ENCODE data around the gene HOXB3. TPM values are rescaled to one million over a fixed set of nuclear protein-coding genes. Genes with fewer than 3 reads are reported as not detected.

Gene HOXB3
- total RNA-seq, 1 experiment from 2014 or later: 151 TPM

DNA sequence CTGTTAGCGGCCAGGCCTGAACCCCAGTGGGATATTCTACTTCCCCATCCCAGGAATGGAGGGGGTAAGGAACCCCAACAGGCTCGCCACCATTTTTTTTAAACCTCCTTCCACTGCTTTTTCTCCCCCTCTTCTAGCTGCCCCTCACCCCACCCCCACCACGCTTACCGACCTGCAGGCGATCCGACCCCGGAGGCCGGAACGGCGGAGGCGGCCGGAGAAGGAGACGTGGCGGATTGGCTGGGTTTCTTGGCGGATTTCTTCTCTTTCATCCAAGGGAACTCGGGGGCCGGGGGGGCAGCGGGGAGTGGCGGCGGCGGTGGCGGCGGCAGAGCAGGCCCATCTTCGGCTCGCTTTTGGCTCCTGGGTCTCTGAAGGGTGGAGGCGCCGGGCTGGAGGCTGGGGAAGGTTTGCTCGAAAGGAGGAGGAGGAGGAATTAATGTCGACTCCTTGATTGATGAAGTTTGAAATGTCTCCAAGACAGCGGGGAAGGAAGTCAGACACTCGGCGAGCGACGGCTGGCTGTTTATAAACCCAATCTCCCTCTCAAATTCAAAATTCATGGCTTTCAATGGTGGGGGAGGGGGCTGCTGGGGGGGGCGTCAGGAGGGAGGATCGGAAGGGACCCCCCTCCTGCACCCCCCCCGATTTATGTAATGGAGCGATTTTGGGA lies 45.6 kb downstream of the HOXB3 start:
- H3K27ac Mint-ChIP-seq (ENCODE audit: unreplicated experiment): peak overlapping the region; percentile 83
- CTCF ChIA-PET: interaction anchor here (0.6 to 1.2 kb wide), 4 partner anchors 72 to 715 kb away, joined by 3 to 6 read pairs (median 4); no protein-coding TSS in a partner anchor

DNA sequence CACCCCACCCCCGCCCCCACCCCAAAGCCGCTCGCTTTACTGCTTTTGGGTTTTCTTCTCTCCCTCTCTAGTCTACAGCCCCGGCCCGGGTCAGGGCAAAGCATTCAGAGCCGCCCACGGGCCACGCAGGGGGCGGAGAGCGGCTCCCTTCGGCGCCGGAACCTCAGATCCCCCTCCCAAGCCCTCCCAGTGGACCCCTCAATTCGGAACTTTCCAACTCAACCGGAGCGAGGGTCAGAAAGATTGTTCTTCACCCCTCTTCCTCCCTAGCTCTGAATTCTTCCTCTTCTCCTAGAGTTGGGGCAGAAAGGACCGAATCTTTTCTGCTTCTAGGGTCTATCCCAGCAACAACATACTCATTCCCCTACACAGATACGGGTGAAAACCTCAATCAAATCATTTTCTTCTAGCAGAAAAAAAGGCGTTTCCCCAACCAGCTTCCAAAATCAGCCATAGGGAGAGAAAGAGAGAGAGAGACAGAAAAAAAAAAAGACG lies 46.1 kb downstream of the HOXB3 start:
- Mint-ChIP-seq H3K36me3 (ENCODE audit: insufficient read depth, unreplicated experiment) (peaks cover 72% of the 10 kb centered on the region), H3K27me3 (ENCODE audit: unreplicated experiment) (peaks cover 56% of the 10 kb centered on the region), H3K4me1 (ENCODE audit: low read depth, unreplicated experiment) (peaks cover 31% of the 10 kb centered on the region), H3K4me3 (ENCODE audit: low read depth, unreplicated experiment) (peak overlapping the region; percentile 68), H3K9me3 (ENCODE audit: low read depth, unreplicated experiment) (no peaks in the 10 kb centered on the region), H3K27ac (ENCODE audit: unreplicated experiment) (peak overlapping the region; percentile 83)
- DNase-seq: no peak
- no TSS peak for BruUV-seq (replicated peaks)
- CTCF ChIA-PET: interaction anchor here (0.6 to 1.2 kb wide), 6 partner anchors 12 to 716 kb away, joined by 3 to 6 read pairs (median 4); no protein-coding TSS in a partner anchor
- intact Hi-C loops (cut with micrococcal nuclease; ENCODE audit: unreplicated experiment): loop anchor here (5.0 kb wide), 3 partner anchors 33 to 52 kb away; partner anchors contain the start of gene HOXB4
- TF ChIP-seq, protein P1, sequence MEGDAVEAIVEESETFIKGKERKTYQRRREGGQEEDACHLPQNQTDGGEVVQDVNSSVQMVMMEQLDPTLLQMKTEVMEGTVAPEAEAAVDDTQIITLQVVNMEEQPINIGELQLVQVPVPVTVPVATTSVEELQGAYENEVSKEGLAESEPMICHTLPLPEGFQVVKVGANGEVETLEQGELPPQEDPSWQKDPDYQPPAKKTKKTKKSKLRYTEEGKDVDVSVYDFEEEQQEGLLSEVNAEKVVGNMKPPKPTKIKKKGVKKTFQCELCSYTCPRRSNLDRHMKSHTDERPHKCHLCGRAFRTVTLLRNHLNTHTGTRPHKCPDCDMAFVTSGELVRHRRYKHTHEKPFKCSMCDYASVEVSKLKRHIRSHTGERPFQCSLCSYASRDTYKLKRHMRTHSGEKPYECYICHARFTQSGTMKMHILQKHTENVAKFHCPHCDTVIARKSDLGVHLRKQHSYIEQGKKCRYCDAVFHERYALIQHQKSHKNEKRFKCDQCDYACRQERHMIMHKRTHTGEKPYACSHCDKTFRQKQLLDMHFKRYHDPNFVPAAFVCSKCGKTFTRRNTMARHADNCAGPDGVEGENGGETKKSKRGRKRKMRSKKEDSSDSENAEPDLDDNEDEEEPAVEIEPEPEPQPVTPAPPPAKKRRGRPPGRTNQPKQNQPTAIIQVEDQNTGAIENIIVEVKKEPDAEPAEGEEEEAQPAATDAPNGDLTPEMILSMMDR (IDR thresholded peaks at IDR 0.05; ENCODE audit: unreplicated experiment): no peak

More for the DNA sequence above, 45.6 kb downstream of the HOXB3 start:
- H3K4me3 Mint-ChIP-seq (ENCODE audit: low read depth, unreplicated experiment): peak overlapping the region; percentile 68
- H3K4me1 Mint-ChIP-seq (ENCODE audit: low read depth, unreplicated experiment): peaks cover 31% of the 10 kb centered on the region
- TSS peak; percentile 28 for BruUV-seq (replicated peaks)
- DNase-seq: peak; percentile 70
- intact Hi-C loops (cut with micrococcal nuclease; ENCODE audit: unreplicated experiment): loop anchor here (5.0 kb wide), 3 partner anchors 33 to 52 kb away; partner anchors contain the start of gene HOXB4
- H3K36me3 Mint-ChIP-seq (ENCODE audit: insufficient read depth, unreplicated experiment): peaks cover 77% of the 10 kb centered on the region
- TF ChIP-seq, protein P1 (IDR thresholded peaks at IDR 0.05; ENCODE audit: unreplicated experiment): no peak
- no peaks in the 10 kb centered on the region for H3K9me3 Mint-ChIP-seq (ENCODE audit: low read depth, unreplicated experiment)
- peaks cover 56% of the 10 kb centered on the region for H3K27me3 Mint-ChIP-seq (ENCODE audit: unreplicated experiment)

DNA sequence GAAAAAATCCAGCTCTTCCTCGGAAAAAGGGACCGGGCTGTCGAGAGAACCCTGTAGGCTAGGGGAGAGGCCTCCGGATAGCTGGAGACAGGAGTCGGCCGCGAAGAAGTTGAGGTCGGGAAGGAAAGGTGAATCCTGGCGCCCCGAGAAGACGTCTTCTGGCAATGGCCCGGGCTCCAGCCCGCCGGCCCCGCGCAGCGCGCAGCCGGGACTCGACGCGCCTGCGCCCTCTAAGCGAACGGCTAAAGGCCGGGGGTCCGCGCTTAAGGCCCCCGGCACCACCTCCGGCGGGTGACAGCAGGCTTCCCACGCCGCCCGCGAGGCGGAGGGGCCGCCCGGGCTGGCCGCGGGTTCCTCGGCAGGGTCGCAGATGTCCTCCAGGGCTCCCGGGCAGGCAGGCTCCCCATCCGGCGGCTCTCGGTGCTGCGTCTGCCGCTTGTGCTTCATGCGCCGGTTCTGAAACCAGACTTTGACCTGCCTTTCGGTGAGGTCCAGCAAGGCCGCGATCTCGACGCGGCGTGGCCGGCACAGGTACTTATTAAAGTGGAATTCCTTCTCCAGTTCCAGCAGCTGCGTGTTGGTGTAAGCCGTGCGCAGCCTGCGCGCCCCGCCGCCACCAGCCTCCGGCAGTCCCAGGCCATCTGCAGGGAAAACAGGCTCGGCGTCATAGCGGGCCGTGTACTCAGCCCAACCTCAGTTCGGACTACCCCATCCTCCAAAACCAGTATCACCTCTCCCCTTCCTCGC lies 46.8 kb downstream of the HOXB3 start:
- no TSS peak for BruUV-seq (replicated peaks)
- CTCF ChIA-PET: interaction anchor here (0.6 to 2.2 kb wide), 7 partner anchors 12 to 717 kb away, joined by 3 to 6 read pairs (median 5); no protein-coding TSS in a partner anchor
- Mint-ChIP-seq H3K36me3 (ENCODE audit: insufficient read depth, unreplicated experiment) (peaks cover 66% of the 10 kb centered on the region), H3K9me3 (ENCODE audit: low read depth, unreplicated experiment) (no peaks in the 10 kb centered on the region), H3K27ac (ENCODE audit: unreplicated experiment) (peak overlapping the region; percentile 83), H3K4me1 (ENCODE audit: low read depth, unreplicated experiment) (peaks cover 31% of the 10 kb centered on the region), H3K27me3 (ENCODE audit: unreplicated experiment) (peaks cover 56% of the 10 kb centered on the region), H3K4me3 (ENCODE audit: low read depth, unreplicated experiment) (peak overlapping the region; percentile 68)
- TF ChIP-seq, protein P1 (IDR thresholded peaks at IDR 0.05; ENCODE audit: unreplicated experiment): no peak
- intact Hi-C loops (cut with micrococcal nuclease; ENCODE audit: unreplicated experiment): loop anchor here (5.0 kb wide), 3 partner anchors 34 to 51 kb away; partner anchors contain the start of gene HOXB4
- DNase-seq: peak; percentile 74

DNA sequence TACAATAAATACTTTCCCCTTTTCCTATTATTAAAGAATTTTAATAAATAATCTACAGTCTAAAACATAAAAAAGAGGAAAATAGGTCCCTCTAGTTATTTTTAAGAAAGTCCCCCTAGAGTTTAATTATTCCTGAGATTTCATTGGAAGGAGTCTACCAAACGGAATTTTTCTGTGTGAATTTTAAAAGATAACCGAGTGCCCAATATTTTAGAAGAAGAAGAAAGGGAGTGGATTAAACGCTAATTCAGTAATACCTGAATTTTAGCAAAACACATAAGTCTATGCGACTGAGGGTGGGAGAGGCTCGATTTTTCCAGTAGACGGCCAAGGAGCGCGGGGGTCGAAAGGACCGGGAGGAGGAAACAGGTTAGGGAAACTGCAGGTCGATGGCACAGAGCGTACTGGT lies 47.3 kb downstream of the HOXB3 start:
- BruUV-seq (replicated peaks): TSS peak; percentile 76
- H3K4me3 Mint-ChIP-seq (ENCODE audit: low read depth, unreplicated experiment): peak overlapping the region; percentile 68
- DNase-seq: no peak
- no peaks in the 10 kb centered on the region for H3K9me3 Mint-ChIP-seq (ENCODE audit: low read depth, unreplicated experiment)
- H3K36me3 Mint-ChIP-seq (ENCODE audit: insufficient read depth, unreplicated experiment): peaks cover 60% of the 10 kb centered on the region
- H3K27me3 Mint-ChIP-seq (ENCODE audit: unreplicated experiment): peaks cover 56% of the 10 kb centered on the region
- H3K27ac Mint-ChIP-seq (ENCODE audit: unreplicated experiment): peak overlapping the region; percentile 77
- CTCF ChIA-PET: interaction anchor here (0.6 to 2.2 kb wide), 3 partner anchors 22 to 37 kb away, joined by 3 to 5 read pairs (median 4); no protein-coding TSS in a partner anchor
- TF ChIP-seq, protein P1 (IDR thresholded peaks at IDR 0.05; ENCODE audit: unreplicated experiment): no peak
- peaks cover 31% of the 10 kb centered on the region for H3K4me1 Mint-ChIP-seq (ENCODE audit: low read depth, unreplicated experiment)
- intact Hi-C loops (cut with micrococcal nuclease; ENCODE audit: unreplicated experiment): loop anchor here (5.0 kb wide), 3 partner anchors 35 to 50 kb away; partner anchors contain the start of gene HOXB4

All from Calu3 (cell line).